CD4-positive, alpha-beta T cell treated with Interleukin-15 for 1 hour (primary cell): ENCODE measurements around the gene LRIT1.

ENCODE experiments used
- DNase-seq: peaks from one replicate; pipeline ENCODE4 v3.0.0-alpha.2; 2020

The LRIT1 gene

DNA sequence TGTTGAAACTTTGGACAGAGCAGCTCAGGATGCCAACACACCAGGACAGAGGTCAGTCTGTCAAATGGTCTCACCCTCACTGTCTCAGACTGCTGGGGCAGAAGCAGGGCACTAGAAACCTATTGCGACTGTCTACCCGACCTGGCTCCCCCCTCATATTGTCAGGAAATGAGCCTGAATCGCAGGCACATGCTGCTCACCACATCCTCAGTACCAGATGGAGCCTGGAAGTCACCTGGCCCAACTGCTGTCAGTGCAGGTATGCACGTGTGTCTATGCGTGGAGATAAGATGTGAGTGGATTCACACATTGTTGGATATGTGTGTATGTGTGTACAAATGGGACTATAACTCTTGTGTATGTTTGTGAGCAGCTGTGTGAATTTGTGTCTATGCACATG is 50.2 kb downstream of the LRIT1 start:
- DNase-seq: no peak

GRCh38 chr10:84190621-84191020 is 50.7 kb downstream of the LRIT1 start:
- DNase-seq: no peak

DNA sequence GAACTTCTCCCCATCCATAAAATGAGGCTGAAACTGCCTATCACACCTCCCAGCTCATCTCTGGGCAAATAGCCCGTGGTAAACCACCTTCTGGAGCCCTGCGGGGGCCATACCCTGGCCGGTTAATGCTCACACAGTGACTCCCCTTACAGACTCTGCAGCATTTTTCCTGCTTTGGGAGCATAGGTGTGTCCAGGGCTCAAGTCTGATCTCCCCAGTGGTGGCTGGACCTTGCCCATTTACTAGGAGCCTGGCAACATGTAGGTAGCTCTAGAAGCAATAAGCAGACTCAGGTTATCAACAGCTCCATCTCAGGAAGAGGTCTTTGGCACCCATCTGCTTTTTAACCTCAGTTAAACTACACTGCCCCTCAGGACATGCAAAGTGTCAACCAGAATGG is 52.5 kb downstream of the LRIT1 start:
- DNase-seq: no peak

DNA sequence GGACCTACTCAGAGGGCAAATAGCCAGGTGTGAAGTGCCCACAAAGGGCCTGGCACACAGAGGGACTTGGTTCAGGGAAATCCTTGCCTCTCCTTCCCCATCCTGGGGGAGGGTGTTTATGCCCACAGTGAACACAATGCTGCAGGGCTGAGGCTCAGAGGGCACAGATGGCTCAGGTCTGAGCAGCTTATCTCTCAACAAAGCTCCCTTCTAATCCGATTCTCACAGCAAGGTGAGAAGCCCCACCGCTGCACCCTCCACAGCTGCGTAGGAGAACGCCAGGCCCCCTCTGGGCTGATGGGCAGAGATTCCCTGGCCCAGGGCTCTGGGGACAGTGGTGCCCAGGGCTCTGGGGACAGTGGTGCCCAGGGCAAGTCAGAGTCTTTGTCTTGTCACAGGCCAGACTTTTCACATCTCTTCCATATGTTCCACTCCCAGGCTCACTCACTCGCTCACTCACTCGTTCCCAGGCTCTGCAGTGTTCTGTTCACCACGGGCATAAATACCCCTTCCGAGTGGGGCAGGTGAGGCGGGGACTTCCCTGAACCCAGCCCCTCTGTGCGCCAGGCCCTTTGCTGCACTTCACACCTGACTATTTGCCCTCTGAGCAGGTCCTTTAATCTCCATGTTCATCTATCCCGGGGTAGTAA is 55.7 kb downstream of the LRIT1 start:
- DNase-seq: no peak

- DNase-seq: no peak
Observed at GRCh38 chr10:84184517-84184916, 56.8 kb downstream of the LRIT1 start.

DNA sequence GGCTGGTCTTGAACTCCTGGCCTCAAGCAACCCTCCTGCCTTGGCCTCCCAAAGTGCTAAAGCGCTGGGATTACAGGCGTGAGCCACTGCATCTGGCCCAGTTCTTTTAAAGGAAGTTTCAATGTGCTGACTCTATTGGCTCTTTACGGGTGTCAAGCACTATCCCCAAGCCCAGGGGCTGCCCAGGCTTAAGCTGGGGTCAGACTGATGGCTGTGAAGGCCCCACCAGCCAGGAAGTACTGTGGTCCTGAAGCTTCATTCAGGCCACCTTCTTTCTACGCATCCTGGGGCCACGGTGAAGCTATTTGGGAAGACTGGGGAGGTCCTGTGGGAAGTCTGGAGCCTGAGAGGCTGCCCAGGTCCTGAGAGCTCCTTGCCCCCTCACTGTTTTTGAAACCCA is 59.7 kb downstream of the LRIT1 start:
- DNase-seq: no peak
